ENCODE measurements around the gene NCAM1. TPM values are rescaled to one million over a fixed set of nuclear protein-coding genes. Genes with fewer than 3 reads are reported as not detected.

NCAM1 gene
- polyA plus RNA-seq, 2 of the 4 experiments (the other 2 are of a cell fraction), result 0.01 to 0.12 TPM

DNA sequence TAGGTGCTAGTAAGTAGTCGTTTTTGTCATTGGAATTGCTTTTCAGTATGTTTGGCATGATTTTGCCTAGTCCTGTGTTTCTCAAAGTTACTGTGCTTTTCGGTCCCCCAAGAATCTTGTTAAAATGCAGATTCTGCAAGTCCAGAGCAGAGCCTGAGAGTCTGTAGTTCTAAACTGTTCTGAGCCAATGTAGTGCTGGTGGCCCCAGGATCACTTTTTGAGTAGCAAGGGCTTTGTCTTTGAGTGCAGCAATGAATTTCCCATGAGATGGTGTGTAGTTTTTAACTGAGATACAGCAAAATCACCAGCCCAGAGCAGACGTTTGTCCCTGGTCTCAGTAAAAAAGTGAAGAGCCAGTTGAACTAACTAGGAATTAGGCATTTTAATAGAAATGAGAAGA lies 122.4 kb downstream of the NCAM1 start (continued):
- TF ChIP-seq JUNB (IDR thresholded peaks at IDR 0.05), result no peak
- no peak for TF ChIP-seq HDAC2 (IDR thresholded peaks at IDR 0.05)
- no peak for TF ChIP-seq HEYL (CRISPR knock-in tag; IDR thresholded peaks at IDR 0.05)
- no peak for TF ChIP-seq JUN (IDR thresholded peaks at IDR 0.05)
- no peak for TF ChIP-seq NR3C1 (IDR thresholded peaks at IDR 0.05)
- no peak for TF ChIP-seq RCOR1 (IDR thresholded peaks at IDR 0.05; ENCODE audit: low read depth, low read length)
- no peak for TF ChIP-seq RARB (CRISPR knock-in tag; IDR thresholded peaks at IDR 0.05)
- TF ChIP-seq, protein P1, sequence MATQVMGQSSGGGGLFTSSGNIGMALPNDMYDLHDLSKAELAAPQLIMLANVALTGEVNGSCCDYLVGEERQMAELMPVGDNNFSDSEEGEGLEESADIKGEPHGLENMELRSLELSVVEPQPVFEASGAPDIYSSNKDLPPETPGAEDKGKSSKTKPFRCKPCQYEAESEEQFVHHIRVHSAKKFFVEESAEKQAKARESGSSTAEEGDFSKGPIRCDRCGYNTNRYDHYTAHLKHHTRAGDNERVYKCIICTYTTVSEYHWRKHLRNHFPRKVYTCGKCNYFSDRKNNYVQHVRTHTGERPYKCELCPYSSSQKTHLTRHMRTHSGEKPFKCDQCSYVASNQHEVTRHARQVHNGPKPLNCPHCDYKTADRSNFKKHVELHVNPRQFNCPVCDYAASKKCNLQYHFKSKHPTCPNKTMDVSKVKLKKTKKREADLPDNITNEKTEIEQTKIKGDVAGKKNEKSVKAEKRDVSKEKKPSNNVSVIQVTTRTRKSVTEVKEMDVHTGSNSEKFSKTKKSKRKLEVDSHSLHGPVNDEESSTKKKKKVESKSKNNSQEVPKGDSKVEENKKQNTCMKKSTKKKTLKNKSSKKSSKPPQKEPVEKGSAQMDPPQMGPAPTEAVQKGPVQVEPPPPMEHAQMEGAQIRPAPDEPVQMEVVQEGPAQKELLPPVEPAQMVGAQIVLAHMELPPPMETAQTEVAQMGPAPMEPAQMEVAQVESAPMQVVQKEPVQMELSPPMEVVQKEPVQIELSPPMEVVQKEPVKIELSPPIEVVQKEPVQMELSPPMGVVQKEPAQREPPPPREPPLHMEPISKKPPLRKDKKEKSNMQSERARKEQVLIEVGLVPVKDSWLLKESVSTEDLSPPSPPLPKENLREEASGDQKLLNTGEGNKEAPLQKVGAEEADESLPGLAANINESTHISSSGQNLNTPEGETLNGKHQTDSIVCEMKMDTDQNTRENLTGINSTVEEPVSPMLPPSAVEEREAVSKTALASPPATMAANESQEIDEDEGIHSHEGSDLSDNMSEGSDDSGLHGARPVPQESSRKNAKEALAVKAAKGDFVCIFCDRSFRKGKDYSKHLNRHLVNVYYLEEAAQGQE (IDR thresholded peaks at IDR 0.05), result no peak
- no peak for TF ChIP-seq RFX5 (IDR thresholded peaks at IDR 0.05)

DNA sequence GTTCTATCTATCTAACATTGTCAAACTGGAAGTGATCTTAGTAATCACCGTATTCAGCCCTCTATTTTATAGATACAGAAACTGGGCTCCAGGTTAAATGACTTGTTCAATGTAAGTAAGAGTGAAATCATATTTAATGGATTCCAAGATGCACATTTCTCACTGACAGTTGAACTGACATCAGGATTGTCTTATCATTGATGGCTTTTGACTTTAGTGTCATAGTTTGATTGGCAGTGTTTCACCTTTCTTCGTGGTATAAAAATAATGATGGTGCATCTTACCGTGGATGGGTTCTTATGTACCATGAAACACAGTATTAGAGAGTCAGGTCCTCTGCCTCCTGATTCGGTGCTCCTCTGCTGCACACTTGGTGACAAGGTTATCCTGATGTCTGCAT lies 123.1 kb downstream of the NCAM1 start:
- Histone ChIP-seq H3K9me3 (no peaks in the 10 kb centered on the region), H3K27ac (no peak overlapping the region), H3K4me1 (no peaks in the 10 kb centered on the region), H3K4me3 (no peak overlapping the region), H3K4me2 (no peak overlapping the region)
- ATAC-seq, result no peak
- no peak for DNase-seq (ENCODE audit: low read depth in 1 of 2, low spot score in 1 of 2)
- no peak for FAIRE-seq
- CTCF ChIA-PET, result no interaction called here
- TF ChIP-seq, protein P2, sequence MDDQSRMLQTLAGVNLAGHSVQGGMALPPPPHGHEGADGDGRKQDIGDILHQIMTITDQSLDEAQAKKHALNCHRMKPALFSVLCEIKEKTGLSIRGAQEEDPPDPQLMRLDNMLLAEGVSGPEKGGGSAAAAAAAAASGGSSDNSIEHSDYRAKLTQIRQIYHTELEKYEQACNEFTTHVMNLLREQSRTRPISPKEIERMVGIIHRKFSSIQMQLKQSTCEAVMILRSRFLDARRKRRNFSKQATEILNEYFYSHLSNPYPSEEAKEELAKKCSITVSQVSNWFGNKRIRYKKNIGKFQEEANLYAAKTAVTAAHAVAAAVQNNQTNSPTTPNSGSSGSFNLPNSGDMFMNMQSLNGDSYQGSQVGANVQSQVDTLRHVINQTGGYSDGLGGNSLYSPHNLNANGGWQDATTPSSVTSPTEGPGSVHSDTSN (IDR thresholded peaks at IDR 0.05), result no peak
- TF ChIP-seq MYC (IDR thresholded peaks at IDR 0.05; ENCODE audit: borderline replicate concordance, low read length) (no peak), FOSB (CRISPR knock-in tag; IDR thresholded peaks at IDR 0.05) (no peak), SREBF2 (IDR thresholded peaks at IDR 0.05) (no peak), KDM1A (IDR thresholded peaks at IDR 0.05; ENCODE audit: low read depth) (no peak), RFX5 (IDR thresholded peaks at IDR 0.05) (no peak), EP300 (IDR thresholded peaks at IDR 0.05) (no peak), CHD4 (IDR thresholded peaks at IDR 0.05; ENCODE audit: borderline replicate concordance) (no peak), POLR2AphosphoS2 (conservative IDR thresholded peaks at IDR 0.05; ENCODE audit: low read length) (no peak), TP53 (CRISPR knock-in tag; IDR thresholded peaks at IDR 0.05) (no peak), HDAC2 (IDR thresholded peaks at IDR 0.05) (no peak), TFCP2L1 (CRISPR knock-in tag; IDR thresholded peaks at IDR 0.05) (no peak)
- TF ChIP-seq, protein P3, sequence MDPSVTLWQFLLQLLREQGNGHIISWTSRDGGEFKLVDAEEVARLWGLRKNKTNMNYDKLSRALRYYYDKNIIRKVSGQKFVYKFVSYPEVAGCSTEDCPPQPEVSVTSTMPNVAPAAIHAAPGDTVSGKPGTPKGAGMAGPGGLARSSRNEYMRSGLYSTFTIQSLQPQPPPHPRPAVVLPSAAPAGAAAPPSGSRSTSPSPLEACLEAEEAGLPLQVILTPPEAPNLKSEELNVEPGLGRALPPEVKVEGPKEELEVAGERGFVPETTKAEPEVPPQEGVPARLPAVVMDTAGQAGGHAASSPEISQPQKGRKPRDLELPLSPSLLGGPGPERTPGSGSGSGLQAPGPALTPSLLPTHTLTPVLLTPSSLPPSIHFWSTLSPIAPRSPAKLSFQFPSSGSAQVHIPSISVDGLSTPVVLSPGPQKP (IDR thresholded peaks at IDR 0.05; ENCODE audit: low read depth, low read length), result no peak
- POLR2A ChIA-PET, result no interaction called here
- 2% methylated on average over 4 of the region's 4 CpGs for WGBS (ENCODE audit: missing lambda C conversion rate)

DNA sequence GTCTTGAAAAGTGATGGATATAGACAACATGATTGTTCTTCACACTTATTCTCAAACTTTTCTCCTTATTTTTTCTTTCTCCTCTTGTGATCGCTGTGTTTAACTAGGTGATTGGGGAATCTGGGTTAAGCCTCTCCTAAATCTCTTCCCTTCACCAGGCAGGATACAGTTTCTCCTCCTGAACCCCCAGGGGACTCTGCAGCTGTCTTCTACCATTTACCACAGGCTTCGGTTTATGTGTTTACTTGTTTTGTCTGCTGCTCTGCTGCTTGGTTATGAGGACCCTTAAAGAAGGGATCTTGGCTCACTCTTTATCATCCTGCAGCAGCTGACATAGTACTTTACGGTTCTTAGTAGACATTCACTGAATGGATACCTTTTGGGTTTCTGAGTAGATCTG lies 124.2 kb downstream of the NCAM1 start:
- no peak overlapping the region for H3K4me2 ChIP-seq
- ChIA-PET POLR2A (no interaction called here), CTCF (no interaction called here)
- no peak for FAIRE-seq
- TF ChIP-seq, protein P2 (IDR thresholded peaks at IDR 0.05), result no peak
- TF ChIP-seq SMC3 (IDR thresholded peaks at IDR 0.05) (no peak), JUNB (IDR thresholded peaks at IDR 0.05) (no peak), HOXB5 (CRISPR knock-in tag; IDR thresholded peaks at IDR 0.05) (no peak), HDAC2 (IDR thresholded peaks at IDR 0.05) (no peak), KDM1A (IDR thresholded peaks at IDR 0.05; ENCODE audit: low read depth) (no peak), GATA3 (IDR thresholded peaks at IDR 0.05; ENCODE audit: borderline replicate concordance) (no peak), EHF (CRISPR knock-in tag; IDR thresholded peaks at IDR 0.05) (no peak), RAD21 (conservative IDR thresholded peaks at IDR 0.05 in 1 of 2, IDR thresholded peaks at IDR 0.05 in 1 of 2) (no peak), MAZ (IDR thresholded peaks at IDR 0.05; ENCODE audit: borderline replicate concordance, low read depth, low read length) (no peak), SREBF2 (IDR thresholded peaks at IDR 0.05) (no peak), RNF2 (IDR thresholded peaks at IDR 0.05; ENCODE audit: borderline replicate concordance, low read depth) (no peak), CHD4 (IDR thresholded peaks at IDR 0.05; ENCODE audit: borderline replicate concordance) (no peak)
- TF ChIP-seq, protein P4, sequence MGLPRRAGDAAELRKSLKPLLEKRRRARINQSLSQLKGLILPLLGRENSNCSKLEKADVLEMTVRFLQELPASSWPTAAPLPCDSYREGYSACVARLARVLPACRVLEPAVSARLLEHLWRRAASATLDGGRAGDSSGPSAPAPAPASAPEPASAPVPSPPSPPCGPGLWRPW (IDR thresholded peaks at IDR 0.05), result no peak
- H3K4me3 ChIP-seq, result no peak overlapping the region
- no peaks in the 10 kb centered on the region for H3K4me1 ChIP-seq
- ATAC-seq, result no peak
- H3K27ac ChIP-seq, result no peak overlapping the region
- no peak for DNase-seq (ENCODE audit: low read depth in 1 of 2, low spot score in 1 of 2)
- no peaks in the 10 kb centered on the region for H3K9me3 ChIP-seq
- WGBS (ENCODE audit: missing lambda C conversion rate), result 17% methylated on average over 3 of the region's 3 CpGs

All from A549 (cell line).